ENCODE results near the gene ZFP64. TPM values are rescaled to one million over a fixed set of nuclear protein-coding genes. Genes with fewer than 3 reads are reported as not detected.
"Not testable (repeated sequence)": the region's sequence is repeated elsewhere in the genome, so short reads cannot be mapped to it uniquely, and the experiment has no call there.

ZFP64 gene
- total RNA-seq, 2 experiments from 2014 or later, result 10.0 to 16.7 TPM

DNA sequence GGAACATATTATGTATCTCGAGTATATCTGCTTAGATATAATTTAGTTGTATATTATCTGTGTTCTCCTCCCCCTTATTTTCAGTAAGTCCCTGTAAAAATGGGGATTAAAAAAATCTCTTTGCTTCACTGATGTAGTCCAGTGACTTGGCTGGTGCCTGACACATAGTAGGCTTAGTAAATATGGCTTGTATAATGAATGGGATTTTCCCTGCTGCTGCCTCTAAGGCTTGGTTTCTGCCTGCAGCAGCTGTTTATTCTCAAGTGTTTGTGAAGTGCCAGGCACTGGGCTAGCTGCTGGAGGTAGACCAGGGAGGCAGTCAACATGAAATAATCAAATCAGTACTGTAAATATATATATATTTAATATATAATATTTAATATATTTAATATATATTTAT lies 1.6 kb upstream of the ZFP64 start:
- POLR2A ChIA-PET, result interaction anchor here (0.7 kb wide), 1 partner anchor 1130 kb away, joined by 5 read pairs; no protein-coding TSS in a partner anchor
- intact Hi-C loops (cut with micrococcal nuclease; ENCODE audit: unreplicated experiment), result no loop called here
- 0 out of 2 replicates have a peak overlapping the region, but pooled peaks have one; percentile 83 for H3K4me2 ChIP-seq (ENCODE audit: low read length)
- no peaks in the 10 kb centered on the region for H3K36me3 ChIP-seq (ENCODE audit: insufficient read depth, low read length)
- H3K9me2 ChIP-seq (ENCODE audit: insufficient read depth, low read length), result no peaks in the 10 kb centered on the region
- BruUV-seq (replicated peaks), result no TSS peak
- H3K4me1 ChIP-seq (ENCODE audit: insufficient read depth, low read length, poor library complexity, severe bottlenecking), result peaks cover 17% of the 10 kb centered on the region
- TF ChIP-seq EZH2phosphoT487 (IDR thresholded peaks at IDR 0.05; ENCODE audit: borderline replicate concordance, low read depth, low read length), result no peak
- TF ChIP-seq, protein P1, sequence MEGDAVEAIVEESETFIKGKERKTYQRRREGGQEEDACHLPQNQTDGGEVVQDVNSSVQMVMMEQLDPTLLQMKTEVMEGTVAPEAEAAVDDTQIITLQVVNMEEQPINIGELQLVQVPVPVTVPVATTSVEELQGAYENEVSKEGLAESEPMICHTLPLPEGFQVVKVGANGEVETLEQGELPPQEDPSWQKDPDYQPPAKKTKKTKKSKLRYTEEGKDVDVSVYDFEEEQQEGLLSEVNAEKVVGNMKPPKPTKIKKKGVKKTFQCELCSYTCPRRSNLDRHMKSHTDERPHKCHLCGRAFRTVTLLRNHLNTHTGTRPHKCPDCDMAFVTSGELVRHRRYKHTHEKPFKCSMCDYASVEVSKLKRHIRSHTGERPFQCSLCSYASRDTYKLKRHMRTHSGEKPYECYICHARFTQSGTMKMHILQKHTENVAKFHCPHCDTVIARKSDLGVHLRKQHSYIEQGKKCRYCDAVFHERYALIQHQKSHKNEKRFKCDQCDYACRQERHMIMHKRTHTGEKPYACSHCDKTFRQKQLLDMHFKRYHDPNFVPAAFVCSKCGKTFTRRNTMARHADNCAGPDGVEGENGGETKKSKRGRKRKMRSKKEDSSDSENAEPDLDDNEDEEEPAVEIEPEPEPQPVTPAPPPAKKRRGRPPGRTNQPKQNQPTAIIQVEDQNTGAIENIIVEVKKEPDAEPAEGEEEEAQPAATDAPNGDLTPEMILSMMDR (conservative IDR thresholded peaks at IDR 0.05; ENCODE audit: low read length), result no peak
- H3K79me2 ChIP-seq (ENCODE audit: insufficient read depth, low read depth, low read length), result peaks cover 21% of the 10 kb centered on the region; the same call in 1 of the 2 replicates
- no peak for DNase-seq (ENCODE audit: low spot score)
- H3K9me3 ChIP-seq (ENCODE audit: low read length), result no peaks in the 10 kb centered on the region
- CTCF ChIA-PET (ENCODE audit: unreplicated experiment), result no interaction called here
- H3K27ac ChIP-seq (ENCODE audit: low read depth, low read length, poor library complexity, severe bottlenecking), result no peak overlapping the region
- H4K20me1 ChIP-seq (ENCODE audit: insufficient read depth, low read length), result no peaks in the 10 kb centered on the region
- H2AFZ ChIP-seq (ENCODE audit: low read length), result no peak overlapping the region
- no peak overlapping the region for H3K4me3 ChIP-seq (ENCODE audit: low read depth, low read length, poor library complexity, severe bottlenecking)

DNA sequence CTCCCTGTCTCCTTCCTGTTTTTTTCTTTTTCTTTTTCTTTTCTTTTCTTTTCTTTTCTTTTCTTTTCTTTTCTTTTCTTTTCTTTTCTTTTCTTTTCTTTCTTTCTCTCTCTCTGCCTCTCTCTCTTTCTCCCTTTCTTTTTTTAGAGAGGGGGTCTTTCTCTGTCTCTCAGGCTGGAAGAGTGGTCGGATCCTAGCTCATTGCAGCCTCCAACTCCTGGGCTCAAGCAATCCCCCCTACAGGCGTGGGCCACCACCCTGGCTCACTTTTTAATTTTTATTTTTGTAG lies 1.1 kb upstream of the ZFP64 start:
- Histone ChIP-seq H3K4me2 (ENCODE audit: low read length) (peak overlapping the region; percentile 83), H3K4me1 (ENCODE audit: insufficient read depth, low read length, poor library complexity, severe bottlenecking) (peaks cover 17% of the 10 kb centered on the region), H3K79me2 (ENCODE audit: insufficient read depth, low read depth, low read length) (peaks cover 21% of the 10 kb centered on the region; the same call in 1 of the 2 replicates), H3K4me3 (ENCODE audit: low read depth, low read length, poor library complexity, severe bottlenecking) (peak overlapping the region; percentile 100), H2AFZ (ENCODE audit: low read length) (peak overlapping the region; percentile 99)
- DNase-seq (ENCODE audit: low spot score); CTCF ChIA-PET (ENCODE audit: unreplicated experiment); BruUV-seq (replicated peaks); H3K27ac ChIP-seq (ENCODE audit: low read depth, low read length, poor library complexity, severe bottlenecking); H3K9me3 ChIP-seq (ENCODE audit: low read length); H3K36me3 ChIP-seq (ENCODE audit: insufficient read depth, low read length); intact Hi-C loops (cut with micrococcal nuclease; ENCODE audit: unreplicated experiment); H4K20me1 ChIP-seq (ENCODE audit: insufficient read depth, low read length); H3K9me2 ChIP-seq (ENCODE audit: insufficient read depth, low read length): not testable (repeated sequence)
- POLR2A ChIA-PET, result interaction anchor here (0.6 to 0.7 kb wide), 2 partner anchors 15 to 1130 kb away, joined by 3 to 5 read pairs; no protein-coding TSS in a partner anchor

DNA sequence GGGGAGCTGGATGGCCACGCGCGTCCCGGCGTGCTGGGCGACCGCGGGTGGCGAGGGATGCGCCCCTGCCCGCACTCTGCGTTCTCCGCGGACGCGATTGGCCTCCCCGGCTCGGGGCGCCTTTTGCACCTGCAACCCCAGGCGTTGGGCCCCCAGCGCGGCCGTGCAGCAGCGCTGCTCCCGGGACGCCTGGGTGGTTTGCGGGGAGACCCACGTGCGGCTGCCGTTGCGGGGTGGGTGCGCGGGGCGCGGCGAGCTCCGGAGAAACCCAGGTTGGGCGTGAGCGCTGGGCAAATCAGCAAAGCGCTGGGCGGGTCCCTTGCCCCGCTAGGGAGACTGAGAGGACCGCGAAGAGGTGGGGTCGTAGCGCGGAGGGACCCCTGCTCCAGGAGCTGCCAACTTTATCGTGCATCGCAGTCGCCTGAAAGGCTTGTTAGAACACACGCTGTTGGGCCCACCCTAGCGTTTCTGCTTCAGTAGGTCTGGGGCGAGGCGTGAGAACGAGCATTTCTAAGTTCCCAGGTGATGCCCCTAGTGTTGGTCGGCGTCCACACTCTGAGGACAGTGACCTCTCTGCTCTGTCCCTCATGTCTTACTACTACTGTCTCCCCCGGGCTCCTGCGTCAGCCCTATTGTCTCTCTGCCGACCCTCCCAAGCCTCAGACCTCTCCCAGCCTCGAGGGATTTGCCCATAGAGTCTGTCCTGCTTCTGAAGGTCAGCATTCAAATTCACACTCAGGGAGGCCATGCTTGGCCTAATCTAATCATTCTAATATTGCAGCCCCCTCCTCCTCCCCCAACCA lies 538 bp upstream of the ZFP64 start:
- peak overlapping the region; percentile 83 for H3K4me2 ChIP-seq (ENCODE audit: low read length)
- peak overlapping the region; percentile 100 for H3K4me3 ChIP-seq (ENCODE audit: low read depth, low read length, poor library complexity, severe bottlenecking)
- peaks cover 21% of the 10 kb centered on the region; the same call in 1 of the 2 replicates for H3K79me2 ChIP-seq (ENCODE audit: insufficient read depth, low read depth, low read length)
- ChIA-PET CTCF (ENCODE audit: unreplicated experiment) (no interaction called here), POLR2A (interaction anchor here (0.6 to 0.7 kb wide), 3 partner anchors 15 to 1131 kb away, joined by 3 to 5 read pairs (median 3); no protein-coding TSS in a partner anchor)
- H4K20me1 ChIP-seq (ENCODE audit: insufficient read depth, low read length), result no peaks in the 10 kb centered on the region
- no peaks in the 10 kb centered on the region for H3K9me2 ChIP-seq (ENCODE audit: insufficient read depth, low read length)
- H3K36me3 ChIP-seq (ENCODE audit: insufficient read depth, low read length), result no peaks in the 10 kb centered on the region; the same call in 1 of the 2 replicates
- peak overlapping the region; percentile 60 for H3K27ac ChIP-seq (ENCODE audit: low read depth, low read length, poor library complexity, severe bottlenecking)
- H3K9me3 ChIP-seq (ENCODE audit: low read length), result no peaks in the 10 kb centered on the region
- peak overlapping the region; percentile 99 for H2AFZ ChIP-seq (ENCODE audit: low read length)
- TF ChIP-seq EZH2phosphoT487 (IDR thresholded peaks at IDR 0.05; ENCODE audit: borderline replicate concordance, low read depth, low read length), result no peak
- TF ChIP-seq, protein P1 (conservative IDR thresholded peaks at IDR 0.05; ENCODE audit: low read length), result no peak; the same call in none of the 2 replicates
- BruUV-seq (replicated peaks), result TSS peak; percentile 69
- intact Hi-C loops (cut with micrococcal nuclease; ENCODE audit: unreplicated experiment), result no loop called here
- peaks cover 17% of the 10 kb centered on the region for H3K4me1 ChIP-seq (ENCODE audit: insufficient read depth, low read length, poor library complexity, severe bottlenecking)
- DNase-seq (ENCODE audit: low spot score), result peak; percentile 59

Measured in OCI-LY7 (cell line).